HG03354 (cell line): ENCODE data around the gene VIPAS39.
"Not testable (repeated sequence)": the region's sequence is repeated elsewhere in the genome, so short reads cannot be mapped to it uniquely, and the experiment has no call there.

ENCODE experiments used
- ATAC-seq: cut with Tn5 transposase; IDR thresholded peaks from one replicate; pipeline ENCODE4 v1.9.1; 2021; ENCODE audit warnings: mild to moderate bottlenecking; ENCODE audit not compliant: unreplicated experiment, poor library complexity, severe bottlenecking

VIPAS39 gene

GRCh38 chr14:77474479-77475177 lies 17.2 kb upstream of the VIPAS39 start:
- ATAC-seq = no peak

- ATAC-seq = no peak
Observed at GRCh38 chr14:77473921-77474320, 16.5 kb upstream of the VIPAS39 start.

GRCh38 chr14:77470224-77470870 lies 12.9 kb upstream of the VIPAS39 start:
- ATAC-seq = no peak

- no peak for ATAC-seq
Observed at GRCh38 chr14:77469539-77469938, 12.1 kb upstream of the VIPAS39 start.

GRCh38 chr14:77469067-77469505 lies 11.7 kb upstream of the VIPAS39 start:
- no peak for ATAC-seq

- no peak for ATAC-seq
Observed at GRCh38 chr14:77467801-77468200, 10.4 kb upstream of the VIPAS39 start.

GRCh38 chr14:77459072-77459723 lies 1.8 kb upstream of the VIPAS39 start:
- ATAC-seq = no peak

GRCh38 chr14:77458249-77458950 lies 999 bp upstream of the VIPAS39 start:
- ATAC-seq = peak; percentile 34

GRCh38 chr14:77457115-77457521 lies 283 bp downstream of the VIPAS39 start:
- no peak for ATAC-seq

GRCh38 chr14:77455966-77456640 lies 1.3 kb downstream of the VIPAS39 start:
- no peak for ATAC-seq

GRCh38 chr14:77442196-77442595 lies 15.2 kb downstream of the VIPAS39 start:
- ATAC-seq = no peak

- no peak for ATAC-seq
Observed at GRCh38 chr14:77439861-77440260, 17.5 kb downstream of the VIPAS39 start.

GRCh38 chr14:77438596-77438995 lies 18.8 kb downstream of the VIPAS39 start:
- no peak for ATAC-seq

GRCh38 chr14:77436042-77436441 lies 21.4 kb downstream of the VIPAS39 start:
- no peak for ATAC-seq

- ATAC-seq = no peak
Observed at GRCh38 chr14:77426396-77426795, 31.0 kb downstream of the VIPAS39 start.

GRCh38 chr14:77424862-77425261 lies 32.5 kb downstream of the VIPAS39 start:
- ATAC-seq = no peak

GRCh38 chr14:77423423-77423822 lies 34.0 kb downstream of the VIPAS39 start, which contains the start of gene NOXRED1:
Gene NOXRED1 (minus strand): TSS chr14:77423523. CDS start chr14:77422889, 634 bp downstream.
- ATAC-seq = no peak

GRCh38 chr14:77421201-77421600 lies 36.2 kb downstream of the VIPAS39 start:
- no peak for ATAC-seq

GRCh38 chr14:77416836-77417235 lies 40.6 kb downstream of the VIPAS39 start:
- ATAC-seq = no peak

GRCh38 chr14:77416098-77416497 lies 41.3 kb downstream of the VIPAS39 start:
- ATAC-seq = not testable (repeated sequence)
